Caco-2 (cell line): ENCODE data around the gene MKLN1. TPM values are rescaled to one million over a fixed set of nuclear protein-coding genes. Genes with fewer than 3 reads are reported as not detected.
A peak's percentile ranks its signal among the peaks of the same experiment; 100 is the strongest.

Experiments
- BruUV-seq: library from RNA; stranded (reverse); fragments of 400-500 nt; replicated peaks from 2 replicates; lab custom pipeline; 2021; lab: Mats Ljungman, UMichigan
- CTCF ChIA-PET: fragments of 300-600 bp; sonication (Branson Sonifier 250); formaldehyde crosslinking; loops from one replicate; lab custom pipeline; 2022; ENCODE audit warnings: antibody characterized with exemption; lab: Charles Lee
- POLR2A ChIA-PET: fragments of 300-600 bp; sonication (Branson Sonifier 250); formaldehyde crosslinking; loops from one replicate; lab custom pipeline; 2022; ENCODE audit warnings: antibody characterized with exemption; lab: Charles Lee
- DNase-seq, 2 experiments: peaks; one replicate each; pipeline versions ENCODE4 v3.0.0 to v3.0.0-alpha.2; 2020 to 2022
- H3K27me3 ChIP-seq: replicated peaks from 2 replicates; pipeline ENCODE4 v1.6.0; 2011; ENCODE audit warnings: low read length; ENCODE audit not compliant: control insufficient read depth, insufficient read depth
- H3K36me3 ChIP-seq: 2 replicates; pipeline ENCODE4 v1.5.1; 2011; ENCODE audit warnings: low read length; ENCODE audit not compliant: control insufficient read depth, insufficient read depth
- H3K4me1 ChIP-seq: fragments of 250-450 bp; sonication (Bioruptor Pico); 2 replicates; pipeline ENCODE4 v1.5.1; 2020; ENCODE audit warnings: mild to moderate bottlenecking
- H3K4me3 ChIP-seq: 2 replicates; pipeline ENCODE4 v1.5.1; 2011; ENCODE audit warnings: low read depth, mild to moderate bottlenecking, control low read depth, low read length
- H3K9me3 ChIP-seq: fragments of 250-450 bp; sonication (Bioruptor Pico); 2 replicates; pipeline ENCODE4 v1.5.1; 2020; ENCODE audit warnings: mild to moderate bottlenecking, moderate library complexity
- H3K27ac Mint-ChIP-seq: one replicate; pipeline ENCODE4 v1.8.0; 2022; ENCODE audit warnings: mixed read lengths; ENCODE audit not compliant: unreplicated experiment
- H3K27me3 Mint-ChIP-seq: one replicate; pipeline ENCODE4 v1.8.0; 2022; ENCODE audit warnings: mixed read lengths; ENCODE audit not compliant: insufficient read depth, unreplicated experiment
- H3K36me3 Mint-ChIP-seq: one replicate; pipeline ENCODE4 v1.8.0; 2022; ENCODE audit warnings: mild to moderate bottlenecking, mixed read lengths; ENCODE audit not compliant: insufficient read depth, unreplicated experiment
- H3K4me1 Mint-ChIP-seq: one replicate; pipeline ENCODE4 v1.8.0; 2022; ENCODE audit warnings: low read depth, mixed read lengths; ENCODE audit not compliant: unreplicated experiment
- H3K4me3 Mint-ChIP-seq: one replicate; pipeline ENCODE4 v1.8.0; 2022; ENCODE audit warnings: mild to moderate bottlenecking, moderate library complexity, mixed read lengths; ENCODE audit not compliant: unreplicated experiment
- H3K9me3 Mint-ChIP-seq: one replicate; pipeline ENCODE4 v1.8.0; 2022; ENCODE audit warnings: mixed read lengths; ENCODE audit not compliant: unreplicated experiment
- CTCF ChIP-seq, 2 experiments: fragments of 200-600 bp in 1 of 2; IDR thresholded peaks; 1 replicate in 1 of 2; 2 replicates in 1 of 2; pipeline versions ENCODE4 v1.5.1 to v1.8.0; 2011 to 2022; ENCODE audit warnings: antibody characterized with exemption in 1 of 2, control low read depth in 1 of 2, inconsistent platforms in 1 of 2, low read depth in 1 of 2, low read length in 1 of 2, mild to moderate bottlenecking in 1 of 2, moderate library complexity in 1 of 2; ENCODE audit not compliant: insufficient read depth in 1 of 2, severe bottlenecking in 1 of 2, unreplicated experiment in 1 of 2
- intact Hi-C: fragments of 100-400 bp; cut with micrococcal nuclease; formaldehyde crosslinking; loops from one replicate; pipeline ENCODE4 v1.10.0; 2022; ENCODE audit not compliant: unreplicated experiment
- total RNA-seq: library from RNA; stranded (reverse); gene quantifications from 2 replicates; pipeline ENCODE4 v1.2.3, GENCODE V29; 2022

MKLN1 gene
- total RNA-seq, 1 experiment from 2014 or later, result 55.6 TPM

GRCh38 chr7:131294553-131294952 is 33.1 kb upstream of the MKLN1 start:
- intact Hi-C loops, result no loop called here
- BruUV-seq, result no TSS peak
- H3K27me3 Mint-ChIP-seq, result no peaks in the 10 kb centered on the region
- H3K4me1 ChIP-seq, result peaks cover 15% of the 10 kb centered on the region
- no peaks in the 10 kb centered on the region for H3K9me3 ChIP-seq
- H3K36me3 Mint-ChIP-seq, result no peaks in the 10 kb centered on the region
- peaks cover 12% of the 10 kb centered on the region for H3K4me1 Mint-ChIP-seq
- POLR2A ChIA-PET, result no interaction called here
- H3K27me3 ChIP-seq, result no peaks in the 10 kb centered on the region
- peak overlapping the region; percentile 13 for H3K27ac Mint-ChIP-seq
- no peaks in the 10 kb centered on the region for H3K9me3 Mint-ChIP-seq
- no peak for TF ChIP-seq CTCF (IDR thresholded peaks at IDR 0.05; ENCODE audit: insufficient read depth in 1 of 2, low read depth in 1 of 2, low read length in 1 of 2, severe bottlenecking in 1 of 2, unreplicated experiment in 1 of 2)
- CTCF ChIA-PET, result no interaction called here
- H3K4me3 ChIP-seq, result no peak overlapping the region
- no peaks in the 10 kb centered on the region for H3K36me3 ChIP-seq
- peak; percentile 24 to 60 for DNase-seq
- no peak overlapping the region for H3K4me3 Mint-ChIP-seq

DNA sequence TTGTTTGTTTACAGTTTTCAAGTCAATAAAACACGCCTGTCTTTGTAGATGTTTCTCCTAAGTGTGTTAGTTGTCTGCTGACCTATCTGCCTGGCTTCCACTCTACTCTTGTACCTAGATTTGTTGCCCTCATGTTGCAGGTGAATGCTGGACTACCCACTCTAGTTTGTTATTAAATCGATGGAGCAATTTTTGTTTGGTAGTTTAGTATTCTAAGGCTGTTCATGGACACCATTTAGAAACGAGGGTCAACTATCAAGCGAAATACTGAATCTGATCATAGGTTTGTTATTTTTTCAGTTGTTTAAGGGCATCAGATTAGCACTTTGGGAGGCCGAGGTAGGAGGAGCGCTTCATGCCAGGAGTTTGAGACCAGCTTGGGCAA is 29.1 kb upstream of the MKLN1 start:
- no TSS peak for BruUV-seq
- no peaks in the 10 kb centered on the region for H3K9me3 Mint-ChIP-seq

DNA sequence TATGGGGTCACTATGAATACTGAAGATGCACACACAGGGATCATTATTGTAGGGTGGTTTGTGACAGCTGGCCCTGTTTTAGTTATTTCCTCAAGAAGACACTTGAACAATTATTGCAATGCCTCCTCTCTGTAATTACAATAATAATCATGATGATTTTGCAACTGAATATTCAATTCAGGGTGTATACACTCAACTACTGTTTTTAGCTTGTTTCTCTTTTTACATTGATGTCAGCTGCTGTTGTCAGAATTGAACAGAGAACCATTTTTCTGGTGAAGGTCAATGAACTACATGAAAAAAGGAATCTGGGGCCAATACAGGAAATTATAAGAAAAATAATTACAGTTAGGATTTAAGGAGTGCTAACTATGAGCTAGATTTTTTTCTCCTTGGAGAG is 28.6 kb upstream of the MKLN1 start:
- no peaks in the 10 kb centered on the region for H3K27me3 ChIP-seq
- POLR2A ChIA-PET, result no interaction called here
- Mint-ChIP-seq H3K9me3 (no peaks in the 10 kb centered on the region), H3K4me3 (no peak overlapping the region), H3K27me3 (no peaks in the 10 kb centered on the region), H3K27ac (no peak overlapping the region), H3K36me3 (no peaks in the 10 kb centered on the region), H3K4me1 (peaks cover 20% of the 10 kb centered on the region)
- no peaks in the 10 kb centered on the region for H3K9me3 ChIP-seq
- no peak for TF ChIP-seq CTCF (IDR thresholded peaks at IDR 0.05; ENCODE audit: insufficient read depth in 1 of 2, low read depth in 1 of 2, low read length in 1 of 2, severe bottlenecking in 1 of 2, unreplicated experiment in 1 of 2)
- DNase-seq, result no peak
- H3K4me3 ChIP-seq, result no peak overlapping the region
- no TSS peak for BruUV-seq
- H3K4me1 ChIP-seq, result peaks cover 11% of the 10 kb centered on the region
- intact Hi-C loops, result no loop called here
- no peaks in the 10 kb centered on the region for H3K36me3 ChIP-seq
- CTCF ChIA-PET, result no interaction called here

More for the DNA sequence above, 29.1 kb upstream of the MKLN1 start:
- POLR2A ChIA-PET, result no interaction called here
- Mint-ChIP-seq H3K27me3 (no peaks in the 10 kb centered on the region), H3K4me1 (peaks cover 23% of the 10 kb centered on the region), H3K4me3 (no peak overlapping the region), H3K27ac (no peak overlapping the region), H3K36me3 (no peaks in the 10 kb centered on the region)
- peaks cover 15% of the 10 kb centered on the region for H3K4me1 ChIP-seq
- no peak overlapping the region for H3K4me3 ChIP-seq
- intact Hi-C loops, result no loop called here
- no peaks in the 10 kb centered on the region for H3K9me3 ChIP-seq
- CTCF ChIA-PET, result no interaction called here
- H3K27me3 ChIP-seq, result no peaks in the 10 kb centered on the region
- DNase-seq, result no peak
- TF ChIP-seq CTCF (IDR thresholded peaks at IDR 0.05; ENCODE audit: insufficient read depth in 1 of 2, low read depth in 1 of 2, low read length in 1 of 2, severe bottlenecking in 1 of 2, unreplicated experiment in 1 of 2), result no peak
- H3K36me3 ChIP-seq, result no peaks in the 10 kb centered on the region
